MCF 10A (cell line): ENCODE measurements around the gene SOCS7. TPM values are rescaled to one million over a fixed set of nuclear protein-coding genes. Genes with fewer than 3 reads are reported as not detected.

ENCODE experiments used
- BruUV-seq: library from RNA; stranded (reverse); fragments of 400-500 nt; replicated peaks from 2 replicates; lab custom pipeline; 2021; lab: Mats Ljungman, UMichigan
- CTCF ChIA-PET: fragments of 300-600 bp; sonication (Branson Sonifier 250); formaldehyde crosslinking; extraction: SDS; loops from one replicate; lab custom pipeline; 2021; ENCODE audit warnings: antibody characterized with exemption, inconsistent platforms; lab: Yijun Ruan, JAX
- POLR2A ChIA-PET: fragments of 300-600, 350-650 bp; sonication (Branson Sonifier 250); formaldehyde crosslinking; extraction: SDS; loops from one replicate; lab custom pipeline; 2020; ENCODE audit warnings: antibody characterized with exemption, inconsistent platforms; lab: Yijun Ruan, JAX
- DNase-seq: peaks from one replicate; pipeline ENCODE4 v3.0.0-alpha.2; 2018; ENCODE audit not compliant: unreplicated experiment
- H3K27ac Mint-ChIP-seq: one replicate; pipeline ENCODE4 v1.8.0; 2022; ENCODE audit warnings: mild to moderate bottlenecking, low read depth, mixed read lengths; ENCODE audit not compliant: unreplicated experiment
- H3K27me3 Mint-ChIP-seq: one replicate; pipeline ENCODE4 v1.8.0; 2022; ENCODE audit warnings: mixed read lengths; ENCODE audit not compliant: insufficient read depth, unreplicated experiment
- H3K36me3 Mint-ChIP-seq: one replicate; pipeline ENCODE4 v1.8.0; 2022; ENCODE audit warnings: mild to moderate bottlenecking, moderate library complexity, mixed read lengths; ENCODE audit not compliant: insufficient read depth, unreplicated experiment
- H3K4me1 Mint-ChIP-seq: one replicate; pipeline ENCODE4 v1.8.0; 2022; ENCODE audit warnings: mixed read lengths; ENCODE audit not compliant: insufficient read depth, unreplicated experiment
- H3K4me3 Mint-ChIP-seq: one replicate; pipeline ENCODE4 v1.8.0; 2022; ENCODE audit warnings: mild to moderate bottlenecking, moderate library complexity, mixed read lengths; ENCODE audit not compliant: unreplicated experiment
- H3K9me3 Mint-ChIP-seq: one replicate; pipeline ENCODE4 v1.8.0; 2022; ENCODE audit warnings: mixed read lengths; ENCODE audit not compliant: unreplicated experiment
- CTCF ChIP-seq: fragments of 200-600 bp; IDR thresholded peaks from one replicate; pipeline ENCODE4 v1.8.0; 2022; ENCODE audit warnings: antibody characterized with exemption, mild to moderate bottlenecking; ENCODE audit not compliant: unreplicated experiment
- intact Hi-C: fragments of 100-400 bp; cut with micrococcal nuclease; formaldehyde crosslinking; loops from 2 replicates; pipeline ENCODE4 v1.14.1; 2022
- total RNA-seq: library from RNA; stranded (reverse); gene quantifications from 2 replicates; pipeline ENCODE4 v1.2.3, GENCODE V29; 2022

Gene SOCS7
- total RNA-seq, 1 experiment from 2014 or later = 26.2 TPM

GRCh38 chr17:38324141-38324697 is 27.4 kb upstream of the SOCS7 start:
- Mint-ChIP-seq H3K4me1 (peaks cover 14% of the 10 kb centered on the region), H3K36me3 (peaks cover 42% of the 10 kb centered on the region), H3K27me3 (peaks cover 27% of the 10 kb centered on the region), H3K27ac (no peak overlapping the region), H3K4me3 (no peak overlapping the region), H3K9me3 (no peaks in the 10 kb centered on the region)
- BruUV-seq = no TSS peak
- ChIA-PET CTCF (interaction anchor here (0.6 to 5.2 kb wide), 6 partner anchors 8 to 84 kb away, joined by 3 to 49 read pairs (median 6); no protein-coding TSS in a partner anchor), POLR2A (interaction anchor here (0.7 to 1.1 kb wide), 2 partner anchors 56 to 90 kb away, joined by 3 to 4 read pairs; no protein-coding TSS in a partner anchor)
- no peak for DNase-seq
- no peak for TF ChIP-seq CTCF
- intact Hi-C loops = no loop called here

- intact Hi-C loops = no loop called here
- Mint-ChIP-seq H3K4me1 (peaks cover 14% of the 10 kb centered on the region), H3K4me3 (no peak overlapping the region), H3K27ac (no peak overlapping the region), H3K9me3 (no peaks in the 10 kb centered on the region), H3K27me3 (peaks cover 33% of the 10 kb centered on the region), H3K36me3 (peaks cover 42% of the 10 kb centered on the region)
- no peak for TF ChIP-seq CTCF
- DNase-seq = no peak
- ChIA-PET CTCF (interaction anchor here (0.9 to 5.2 kb wide), 2 partner anchors 8 to 9 kb away, joined by 5 to 49 read pairs; no protein-coding TSS in a partner anchor), POLR2A (interaction anchor here (1.0 to 1.1 kb wide), 2 partner anchors 27 to 90 kb away, joined by 3 to 4 read pairs; partner anchors contain the start of gene SOCS7)
- no TSS peak for BruUV-seq
Observed at GRCh38 chr17:38324772-38325171, 26.9 kb upstream of the SOCS7 start.

- Mint-ChIP-seq H3K9me3 (no peaks in the 10 kb centered on the region), H3K27me3 (peaks cover 35% of the 10 kb centered on the region), H3K36me3 (peaks cover 36% of the 10 kb centered on the region), H3K4me1 (peaks cover 14% of the 10 kb centered on the region), H3K4me3 (no peak overlapping the region), H3K27ac (peak overlapping the region; percentile 49)
- POLR2A ChIA-PET = interaction anchor here (0.5 to 1.0 kb wide), 2 partner anchors 24 to 26 kb away, joined by 3 read pairs; partner anchors contain the start of gene SOCS7
- BruUV-seq = no TSS peak
- intact Hi-C loops = no loop called here
- no peak for TF ChIP-seq CTCF
- CTCF ChIA-PET = interaction anchor here (0.6 to 1.7 kb wide), 2 partner anchors 24 to 674 kb away, joined by 3 to 6 read pairs; no protein-coding TSS in a partner anchor
- DNase-seq = no peak
Observed at GRCh38 chr17:38325221-38325851, 26.3 kb upstream of the SOCS7 start.
